Dermis blood vessel endothelial cell (primary cell): Measurements from ENCODE around the gene SLCO4A1. TPM values are rescaled to one million over a fixed set of nuclear protein-coding genes. Genes with fewer than 3 reads are reported as not detected.

ENCODE experiments used
- DNase-seq: peaks from one replicate; pipeline ENCODE4 v3.0.0; 2010
- total RNA-seq: library from RNA; depleted of rRNA; stranded (reverse); fragments of >200 nt; gene quantifications from 2 replicates; pipeline ENCODE4 v1.2.3, GENCODE V29; 2014

The SLCO4A1 gene
- total RNA-seq, 1 donor from 2014 or later, result 4.8 TPM

DNA sequence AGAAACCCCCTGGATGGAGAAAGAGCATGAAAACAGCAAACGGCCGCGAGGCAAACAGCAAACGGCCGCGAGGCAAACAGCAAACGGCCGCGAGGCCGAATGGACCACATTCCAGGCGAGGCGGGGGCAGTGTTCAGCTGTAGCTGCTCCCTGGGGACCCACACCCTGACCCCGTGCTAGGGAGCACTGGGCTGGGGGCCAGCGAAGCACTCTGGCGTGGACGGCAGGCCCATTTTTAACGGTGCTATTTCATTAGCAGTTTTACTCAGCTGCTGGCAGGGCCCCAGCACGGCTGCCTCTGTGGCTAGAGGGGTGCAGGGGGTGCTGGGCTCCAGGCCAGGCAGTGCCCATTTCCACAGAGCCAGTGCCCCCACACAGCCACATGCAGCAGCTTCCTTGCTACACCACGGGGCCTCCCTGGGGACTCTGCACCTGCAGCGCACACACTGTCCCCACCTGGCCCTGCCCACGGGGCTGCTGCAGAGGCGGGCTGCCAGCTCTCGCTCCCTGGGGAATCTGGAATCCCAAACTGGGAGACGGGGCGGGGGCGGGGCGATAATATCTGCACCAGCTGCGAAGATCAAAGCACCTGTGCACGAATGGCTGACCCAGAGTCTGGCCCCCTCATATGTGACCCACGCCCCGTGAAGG lies 35.6 kb upstream of the SLCO4A1 start:
- no peak for DNase-seq

DNA sequence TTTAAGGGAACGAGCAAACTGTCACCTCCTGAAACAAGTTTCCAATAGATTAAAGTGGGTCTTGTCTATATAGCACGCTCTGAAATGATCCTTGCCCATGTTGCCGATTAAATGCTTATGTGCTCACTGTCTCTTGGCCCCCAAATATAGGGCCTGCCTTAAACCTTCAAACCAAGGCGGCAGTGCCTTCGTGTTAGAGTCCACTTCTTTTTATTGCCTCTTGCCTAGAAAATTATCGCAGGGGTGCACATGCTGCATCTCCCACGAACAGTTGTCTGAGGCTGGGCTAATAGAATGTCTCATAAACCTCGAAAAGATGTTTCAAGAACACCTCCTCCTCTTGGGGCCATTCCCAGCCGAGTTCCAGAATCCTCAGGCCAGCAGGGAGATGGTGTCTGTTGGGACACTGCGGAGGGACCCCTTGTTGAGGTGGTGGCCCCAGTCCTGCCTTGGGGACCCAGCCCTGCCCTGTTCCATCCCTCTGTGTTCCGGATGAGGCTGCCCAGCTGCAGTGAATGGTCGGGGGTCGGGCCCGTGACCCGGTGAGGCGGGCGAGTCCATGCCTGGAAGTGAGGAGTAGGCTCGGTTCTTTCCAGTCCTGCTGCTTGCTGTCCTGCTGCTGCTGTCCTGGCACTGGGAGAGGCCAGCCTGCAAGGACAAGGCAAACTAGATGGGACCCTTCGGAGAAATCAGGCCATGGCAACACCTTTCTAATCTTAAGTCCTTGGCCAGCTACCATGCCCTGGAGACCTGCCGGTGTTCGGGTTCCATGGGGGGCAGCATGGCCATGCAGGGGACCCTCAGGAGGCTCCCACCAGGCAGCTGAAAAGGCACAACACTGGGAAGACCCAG lies 34.7 kb upstream of the SLCO4A1 start:
- DNase-seq, result no peak

- DNase-seq, result no peak
These were observed 34.1 kb upstream of the SLCO4A1 start for GRCh38 chr20:62608218-62608565.

DNA sequence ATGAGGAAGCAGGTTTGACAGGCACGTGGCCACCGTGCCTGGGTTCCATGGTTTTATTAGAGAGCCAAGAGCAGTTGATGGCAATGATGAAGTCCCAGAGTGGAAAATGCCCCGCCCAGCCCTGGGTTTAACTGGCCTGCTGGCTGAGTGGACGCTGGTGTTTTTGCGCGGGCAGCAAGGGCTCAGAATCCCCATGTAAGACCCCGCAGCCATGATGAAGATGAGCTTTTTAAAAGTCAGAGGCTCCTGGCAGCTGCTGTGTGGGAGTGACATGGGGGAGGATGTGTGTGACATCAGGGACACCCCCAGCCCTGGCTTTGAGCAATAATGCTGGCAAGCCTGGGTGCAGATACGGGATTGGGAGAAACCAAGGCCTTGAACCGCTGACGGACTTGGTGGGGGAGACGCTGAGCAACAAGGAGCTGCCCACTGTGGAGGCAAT lies 33.0 kb upstream of the SLCO4A1 start:
- no peak for DNase-seq

GRCh38 chr20:62609811-62610757 lies 32.2 kb upstream of the SLCO4A1 start:
- DNase-seq, result no peak

- no peak for DNase-seq
These were observed 31.3 kb upstream of the SLCO4A1 start for GRCh38 chr20:62611012-62611411.

GRCh38 chr20:62611819-62612218 lies 30.5 kb upstream of the SLCO4A1 start:
- no peak for DNase-seq

DNA sequence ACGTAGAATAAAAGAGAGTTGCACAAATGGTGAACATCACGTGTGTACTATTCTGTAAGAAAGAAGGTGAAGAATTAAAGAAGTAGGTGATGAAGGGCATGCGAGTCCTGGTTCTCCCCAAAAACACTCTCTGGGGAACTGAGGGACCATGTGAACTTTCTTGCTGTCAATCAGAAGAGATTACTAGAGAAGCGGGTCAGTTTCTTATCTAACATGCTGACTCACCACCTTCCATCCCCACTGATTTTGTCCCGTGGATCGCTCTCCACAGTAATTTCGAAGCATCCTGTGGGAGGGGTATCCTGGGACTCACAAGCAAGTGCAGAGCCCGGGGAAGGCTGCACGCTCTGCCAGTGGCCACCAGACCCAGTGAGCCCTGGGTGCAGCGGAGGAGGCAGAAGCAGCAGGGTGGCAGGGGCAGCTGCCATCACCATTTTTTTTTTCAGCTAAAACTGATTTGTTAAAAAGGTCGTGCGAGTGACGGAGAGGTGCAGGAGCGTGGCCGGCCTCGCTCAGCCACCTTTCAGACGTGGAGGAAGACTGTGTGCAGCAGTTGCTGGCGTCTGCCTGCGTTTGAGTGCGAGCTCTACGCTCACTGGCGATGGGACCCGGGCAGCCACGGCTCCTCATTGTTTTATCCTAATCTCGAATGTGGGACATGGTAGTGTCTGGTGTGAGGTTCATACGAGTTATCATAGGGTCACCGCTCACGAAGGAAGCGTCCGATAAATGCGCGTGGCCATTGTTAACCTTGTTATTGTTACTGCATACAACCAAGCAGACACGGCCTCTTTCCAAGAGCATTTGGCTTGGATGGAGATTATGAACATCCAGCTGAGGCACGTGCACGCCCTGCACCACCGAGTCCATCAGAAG lies 28.0 kb upstream of the SLCO4A1 start:
- DNase-seq, result no peak

GRCh38 chr20:62614961-62615680 lies 27.2 kb upstream of the SLCO4A1 start:
- no peak for DNase-seq

DNA sequence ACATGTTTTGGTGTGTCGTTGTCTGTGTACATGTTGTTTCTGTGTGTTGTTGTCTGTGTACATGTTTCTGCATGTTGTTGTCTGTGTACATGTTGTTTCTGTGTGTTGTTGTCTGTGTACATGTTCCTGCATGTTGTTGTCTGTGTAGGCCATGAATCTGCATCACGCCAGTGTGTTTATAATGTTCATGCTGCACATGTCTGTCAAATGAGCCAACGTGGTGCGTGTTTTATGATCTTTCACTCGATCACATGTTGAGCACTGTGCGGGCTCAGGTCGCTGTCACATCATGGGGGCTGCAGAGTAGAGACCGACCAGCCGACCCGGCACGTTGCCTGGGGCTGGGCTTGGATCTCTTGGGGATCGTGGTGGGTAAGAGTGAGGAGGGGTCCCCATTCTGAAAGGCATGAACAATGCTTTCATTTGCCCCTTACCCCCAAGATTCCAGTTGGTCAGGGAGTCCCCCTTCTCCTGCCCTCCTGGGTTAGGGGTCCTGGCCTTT lies 26.5 kb upstream of the SLCO4A1 start:
- DNase-seq, result no peak

DNA sequence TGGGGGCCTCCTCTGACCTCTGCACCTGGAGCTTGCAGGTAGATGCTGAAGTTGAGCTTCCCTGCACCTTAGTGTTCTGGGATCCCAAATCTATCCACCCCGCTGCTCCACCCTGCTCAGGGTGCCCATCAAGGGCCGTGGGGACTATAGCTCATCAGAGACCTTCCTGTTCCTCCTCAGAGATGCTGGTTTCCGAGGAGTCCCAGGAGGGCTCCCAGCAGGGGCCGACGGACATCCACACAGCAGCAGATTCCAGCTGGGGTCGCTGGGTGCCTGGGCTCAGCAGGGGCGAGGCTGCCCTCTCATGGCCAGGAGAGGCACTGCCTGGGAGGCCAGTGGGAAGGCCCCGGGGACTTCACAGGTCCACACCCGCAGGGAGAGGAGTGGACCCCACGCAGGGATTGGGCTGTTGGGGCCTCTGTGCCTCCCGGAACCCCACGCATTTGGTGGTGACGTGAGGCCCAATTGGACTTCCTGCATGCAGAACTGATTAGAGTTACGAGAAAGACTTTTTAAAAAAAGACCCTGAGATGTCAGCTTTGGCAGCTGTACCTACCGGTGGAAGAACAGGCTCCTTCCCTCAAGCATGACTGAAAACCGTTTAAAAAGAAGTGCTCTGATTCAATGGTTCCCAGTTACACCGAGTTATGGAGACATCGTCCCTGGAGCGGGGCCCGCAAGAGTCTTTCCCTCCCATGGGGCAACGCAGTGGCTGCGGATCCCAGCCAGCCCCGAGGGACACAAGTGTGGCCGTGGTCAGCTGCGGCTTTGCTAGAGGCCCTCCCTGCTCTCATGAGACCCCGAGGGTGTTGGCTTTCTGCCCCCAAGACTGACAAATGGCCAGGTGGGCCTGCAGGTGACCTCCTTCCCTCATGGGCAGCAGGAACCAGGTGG lies 25.3 kb upstream of the SLCO4A1 start:
- DNase-seq, result peak; percentile 86

GRCh38 chr20:62617711-62618483 lies 24.4 kb upstream of the SLCO4A1 start:
- DNase-seq, result peak; percentile 58

- DNase-seq, result no peak
These were observed 23.4 kb upstream of the SLCO4A1 start for GRCh38 chr20:62618611-62619529.

- no peak for DNase-seq
These were observed 21.7 kb upstream of the SLCO4A1 start for GRCh38 chr20:62620625-62621024.

- DNase-seq, result no peak
These were observed 20.8 kb upstream of the SLCO4A1 start for GRCh38 chr20:62621251-62622110.

- DNase-seq, result no peak
These were observed 20.0 kb upstream of the SLCO4A1 start for GRCh38 chr20:62622178-62622876.
